ENCODE results near the gene SLC44A4.

The SLC44A4 gene

GRCh38 chr6:31813465-31813849 lies 65.3 kb downstream of the SLC44A4 start:
- Histone ChIP-seq H3F3A (ENCODE audit: insufficient read depth, low read length) (no peaks in the 10 kb centered on the region), H3K79me2 (ENCODE audit: insufficient read depth, low read length) (no peaks in the 10 kb centered on the region), H4K20me1 (ENCODE audit: insufficient read depth, low read length) (no peaks in the 10 kb centered on the region), H3K27ac (ENCODE audit: low read depth, low read length, poor library complexity, severe bottlenecking) (no peak overlapping the region), H3K9me3 (ENCODE audit: low read length) (no peaks in the 10 kb centered on the region), H3K4me1 (ENCODE audit: insufficient read depth, low read length, severe bottlenecking) (peaks cover 5% of the 10 kb centered on the region), H3K9ac (ENCODE audit: low read length) (no peak overlapping the region), H3K9me2 (ENCODE audit: low read depth, low read length) (no peaks in the 10 kb centered on the region), H3K27me3 (ENCODE audit: insufficient read depth, low read length) (no peaks in the 10 kb centered on the region; the same call in 1 of the 2 replicates), H3K4me3 (ENCODE audit: low read depth, low read length, poor library complexity, severe bottlenecking) (no peak overlapping the region), H3K4me2 (ENCODE audit: low read length) (no peak overlapping the region), H2AFZ (ENCODE audit: low read length) (no peak overlapping the region), H3K36me3 (ENCODE audit: insufficient read depth, low read length) (no peaks in the 10 kb centered on the region)
- TF ChIP-seq, protein P1, sequence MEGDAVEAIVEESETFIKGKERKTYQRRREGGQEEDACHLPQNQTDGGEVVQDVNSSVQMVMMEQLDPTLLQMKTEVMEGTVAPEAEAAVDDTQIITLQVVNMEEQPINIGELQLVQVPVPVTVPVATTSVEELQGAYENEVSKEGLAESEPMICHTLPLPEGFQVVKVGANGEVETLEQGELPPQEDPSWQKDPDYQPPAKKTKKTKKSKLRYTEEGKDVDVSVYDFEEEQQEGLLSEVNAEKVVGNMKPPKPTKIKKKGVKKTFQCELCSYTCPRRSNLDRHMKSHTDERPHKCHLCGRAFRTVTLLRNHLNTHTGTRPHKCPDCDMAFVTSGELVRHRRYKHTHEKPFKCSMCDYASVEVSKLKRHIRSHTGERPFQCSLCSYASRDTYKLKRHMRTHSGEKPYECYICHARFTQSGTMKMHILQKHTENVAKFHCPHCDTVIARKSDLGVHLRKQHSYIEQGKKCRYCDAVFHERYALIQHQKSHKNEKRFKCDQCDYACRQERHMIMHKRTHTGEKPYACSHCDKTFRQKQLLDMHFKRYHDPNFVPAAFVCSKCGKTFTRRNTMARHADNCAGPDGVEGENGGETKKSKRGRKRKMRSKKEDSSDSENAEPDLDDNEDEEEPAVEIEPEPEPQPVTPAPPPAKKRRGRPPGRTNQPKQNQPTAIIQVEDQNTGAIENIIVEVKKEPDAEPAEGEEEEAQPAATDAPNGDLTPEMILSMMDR (IDR thresholded peaks at IDR 0.05; ENCODE audit: low read length): no peak
- no peak for TF ChIP-seq EZH2 (IDR thresholded peaks at IDR 0.05; ENCODE audit: borderline replicate concordance, low read length)

All from OCI-LY1 (cell line).